ENCODE results near the gene EMX2.

- no peak for TF ChIP-seq CTCF (IDR thresholded peaks at IDR 0.05; ENCODE audit: insufficient read depth, low read length, poor library complexity, severe bottlenecking)
- TF ChIP-seq EZH2phosphoT487 (conservative IDR thresholded peaks at IDR 0.05; ENCODE audit: low read length): no peak
Measured at GRCh38 chr10:117563780-117564179, 21.2 kb downstream of the EMX2 start.
